Lung (tissue), 12 donors: ENCODE measurements around the gene PTPRN2. TPM values are rescaled to one million over a fixed set of nuclear protein-coding genes. Genes with fewer than 3 reads are reported as not detected.

Experiments
- ATAC-seq: fragments of 200-7000 bp; cut with Tn5 transposase; one replicate; pipeline ENCODE4 v1.9.1; 2020; ENCODE audit warnings: moderate number of reproducible peaks; ENCODE audit not compliant: insufficient read depth, low FRiP score
- DNase-seq, 3 donors: peaks; one replicate each; pipeline ENCODE4 v3.0.0-alpha.2; 2013 to 2017
- H3K27ac ChIP-seq, 2 donors: one replicate each; pipeline ENCODE4 v1.5.1; 2013; ENCODE audit warnings: mild to moderate bottlenecking in 2 of 2, moderate library complexity in 2 of 2, control low read depth in 1 of 2, inconsistent platforms in 1 of 2, low read depth in 1 of 2, low read length in 1 of 2
- H3K27me3 ChIP-seq, 3 donors: one replicate each; pipeline ENCODE4 v1.5.1; 2013; ENCODE audit warnings: low read length in 2 of 3; ENCODE audit not compliant: control insufficient read depth in 3 of 3, insufficient read depth in 3 of 3
- H3K36me3 ChIP-seq, 4 donors: one replicate each; pipeline ENCODE4 v1.5.1; 2013; ENCODE audit warnings: low read length in 4 of 4, mild to moderate bottlenecking in 1 of 4, moderate library complexity in 1 of 4; ENCODE audit not compliant: control insufficient read depth in 4 of 4, insufficient read depth in 4 of 4
- H3K4me1 ChIP-seq, 5 donors: one replicate each; pipeline ENCODE4 v1.5.1; 2013; ENCODE audit warnings: low read length in 5 of 5, mild to moderate bottlenecking in 2 of 5, moderate library complexity in 1 of 5; ENCODE audit not compliant: control insufficient read depth in 5 of 5, insufficient read depth in 5 of 5
- H3K4me3 ChIP-seq: one replicate; pipeline ENCODE4 v1.5.1; 2013; ENCODE audit warnings: mild to moderate bottlenecking, control low read depth, moderate library complexity
- H3K9ac ChIP-seq, 2 donors: one replicate each; pipeline ENCODE4 v1.5.1; 2013; ENCODE audit warnings: low read length in 2 of 2, control low read depth in 1 of 2; ENCODE audit not compliant: insufficient read depth in 1 of 2
- H3K9me3 ChIP-seq, 4 donors: one replicate each; pipeline ENCODE4 v1.5.1; 2013; ENCODE audit warnings: low read length in 3 of 4, mild to moderate bottlenecking in 1 of 4, moderate library complexity in 1 of 4; ENCODE audit not compliant: control insufficient read depth in 4 of 4, insufficient read depth in 3 of 4
- CTCF ChIP-seq: IDR thresholded peaks from 2 replicates; pipeline ENCODE4 v1.5.1; 2012; ENCODE audit warnings: mild to moderate bottlenecking; ENCODE audit errors: control extremely low read depth, extremely low read depth
- WGBS, 2 donors: extraction: QIAGEN DNeasy Blood & Tissue Kit; methylation state at CpG; one replicate each; pipeline ENCODE4 v1.1.7; 2013; 5-methylcytosine and 5-hydroxymethylcytosine counted together
- polyA plus RNA-seq, 2 donors: library from polyadenylated mRNA; stranded (reverse); fragments of 200-250 nt; gene quantifications; one replicate each; pipeline ENCODE4 v1.2.1, GENCODE V29; 2013
- total RNA-seq, 2 donors: library from RNA; depleted of rRNA in 1 of 2; stranded (reverse); fragments of >200 nt in 1 of 2; gene quantifications; one replicate each; pipeline ENCODE4 v1.2.1, GENCODE V29; 2014 to 2021
- donor health status: control.
- donor health status: control.
- donor health status: Bipolar disorder and iron deficiency.
- donor health status: healthy.
- donor health status: DM: yes; HTN: yes; CAD: no.

Gene PTPRN2
- total and polyA plus RNA-seq, 4 donors = 2.1 to 7.4 (median 4.4) TPM

- no peaks in the 10 kb centered on the region for H3K4me1 ChIP-seq
- ATAC-seq = no peak
- H3K27ac ChIP-seq = no peak overlapping the region
- H3K9ac ChIP-seq = no peak overlapping the region
- 88 to 91% methylated on average over 8 of the region's 8 CpGs for WGBS, 2 donors
- TF ChIP-seq CTCF = no peak
- DNase-seq = no peak
- no peaks in the 10 kb centered on the region for H3K36me3 ChIP-seq
- H3K27me3 ChIP-seq = no peaks in the 10 kb centered on the region
- H3K4me3 ChIP-seq = no peak overlapping the region
- H3K9me3 ChIP-seq = peaks cover 0 to 9% (median 0%) of the 10 kb centered on the region in 4 donors
Observed at GRCh38 chr7:158281441-158281840, 306.2 kb downstream of the PTPRN2 start.

GRCh38 chr7:158280448-158281144 lies 307.0 kb downstream of the PTPRN2 start:
- DNase-seq = no peak
- H3K9ac ChIP-seq = no peak overlapping the region
- H3K4me3 ChIP-seq = no peak overlapping the region
- ATAC-seq = no peak
- no peaks in the 10 kb centered on the region for H3K27me3 ChIP-seq
- peaks cover 0 to 6% (median 0%) of the 10 kb centered on the region in 4 donors for H3K9me3 ChIP-seq
- no peaks in the 10 kb centered on the region for H3K4me1 ChIP-seq
- TF ChIP-seq CTCF = no peak
- H3K27ac ChIP-seq = no peak overlapping the region
- WGBS, 2 donors = 93 to 94% methylated on average over 29 of the region's 29 CpGs
- no peaks in the 10 kb centered on the region for H3K36me3 ChIP-seq

GRCh38 chr7:158279539-158280447 lies 307.8 kb downstream of the PTPRN2 start:
- 90 to 94% methylated on average over 53 of the region's 53 CpGs for WGBS, 2 donors
- H3K4me3 ChIP-seq = no peak overlapping the region
- H3K36me3 ChIP-seq = no peaks in the 10 kb centered on the region
- no peaks in the 10 kb centered on the region for H3K27me3 ChIP-seq
- no peaks in the 10 kb centered on the region for H3K4me1 ChIP-seq
- H3K27ac ChIP-seq = no peak overlapping the region
- H3K9me3 ChIP-seq = peaks cover 0 to 2% (median 0%) of the 10 kb centered on the region in 4 donors
- no peak for TF ChIP-seq CTCF
- ATAC-seq (no peak), DNase-seq (no peak)
- no peak overlapping the region for H3K9ac ChIP-seq
